Cortex of kidney (tissue), 1 donor: ENCODE data around the gene GTF3C1.

Experiments
- DNase-seq: peaks from one replicate; lab custom pipeline; 2025; lab: John Stamatoyannopoulos, UW

The GTF3C1 gene

DNA sequence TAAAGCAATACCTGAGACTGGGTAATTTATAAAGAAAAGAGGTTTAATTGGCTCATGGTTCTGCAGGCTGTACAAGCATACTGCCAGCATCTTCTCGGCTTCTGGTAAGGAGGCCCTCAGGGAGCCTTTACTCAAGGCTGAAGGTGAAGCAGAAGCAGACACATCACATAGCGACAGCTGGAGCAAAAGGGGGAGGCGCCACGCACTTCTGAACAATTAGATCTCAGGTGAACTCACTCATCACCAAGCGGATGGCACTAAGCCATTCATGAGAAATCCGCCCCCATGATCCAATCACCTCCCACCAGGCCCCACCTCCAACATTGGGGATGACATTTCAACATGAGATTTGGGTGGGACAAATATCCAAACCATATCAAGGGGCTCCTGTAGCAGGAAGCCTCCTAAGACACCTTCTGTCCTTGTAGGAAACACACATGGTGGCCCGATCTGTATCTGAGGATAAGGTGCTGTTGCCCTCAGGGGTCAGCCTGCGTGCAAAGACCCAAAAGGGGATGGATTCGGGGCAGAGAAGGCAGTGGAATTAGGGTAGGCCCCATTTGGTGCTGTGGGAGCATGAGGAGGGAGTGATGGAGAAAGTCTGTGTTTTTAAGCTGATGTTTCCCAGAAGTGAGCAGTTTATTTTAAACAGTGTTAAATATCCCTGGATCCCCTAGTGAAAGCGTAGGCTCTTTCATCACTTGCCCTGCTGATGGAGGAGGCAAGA lies 124.8 kb downstream of the GTF3C1 start:
- no peak for DNase-seq

GRCh38 chr16:27421961-27422740 lies 127.6 kb downstream of the GTF3C1 start:
- no peak for DNase-seq

DNA sequence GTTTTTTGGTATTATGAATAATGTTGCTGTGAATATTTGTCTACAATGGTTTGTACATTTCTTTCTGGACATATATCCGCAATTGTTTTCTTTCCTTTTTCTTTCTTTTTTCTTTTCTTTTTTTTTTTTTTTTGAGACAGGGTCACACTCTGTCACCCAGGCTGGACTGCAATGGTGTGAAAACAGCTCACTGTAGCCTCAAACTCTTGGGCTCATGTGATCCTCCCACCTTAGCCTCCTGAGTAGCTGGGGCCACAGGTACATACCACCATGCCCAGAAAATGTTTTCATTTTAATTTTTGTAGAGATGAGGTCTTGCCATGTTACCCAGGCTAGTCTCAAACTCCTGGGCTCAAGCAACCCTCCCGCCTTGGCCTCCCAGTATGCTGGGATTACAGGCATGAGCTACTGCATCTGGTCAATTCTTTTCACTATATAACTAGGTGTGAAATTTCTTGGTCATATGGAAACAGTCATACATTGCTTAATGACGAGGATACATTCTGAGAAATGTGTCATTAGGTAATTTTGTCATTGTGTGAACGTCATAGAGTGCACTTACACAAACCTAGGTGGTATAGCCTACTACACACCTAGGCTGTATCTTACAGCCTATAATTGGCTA lies 132.6 kb downstream of the GTF3C1 start:
- DNase-seq, result no peak

DNA sequence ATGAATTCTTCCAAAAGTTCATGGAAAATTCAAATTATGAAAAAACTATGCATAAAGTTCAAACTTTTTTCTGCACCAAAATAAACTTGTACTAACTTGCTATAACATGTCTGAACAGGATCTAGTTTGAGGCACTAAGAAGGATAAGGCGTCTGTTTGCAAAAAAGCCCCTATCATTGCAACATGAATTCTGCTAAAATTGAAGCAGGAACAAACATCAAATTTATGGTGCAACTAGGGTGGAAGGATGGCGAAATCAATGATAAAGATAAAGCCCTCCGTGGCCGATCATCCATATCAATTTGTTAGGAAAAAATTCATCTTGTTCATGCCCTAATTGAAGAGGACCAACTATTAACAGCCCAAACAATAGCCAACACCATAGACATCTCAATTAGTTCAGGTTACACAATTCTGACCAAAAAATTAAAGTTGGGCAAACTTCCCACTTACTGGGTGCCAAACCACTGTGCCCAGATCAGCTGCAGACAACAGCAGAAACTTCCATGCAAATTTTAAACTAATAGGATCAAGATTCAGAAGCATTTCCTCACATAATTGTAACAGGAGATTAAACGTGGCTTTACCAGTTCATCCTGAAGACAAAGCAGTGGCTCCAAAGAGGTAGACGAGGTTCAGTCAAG lies 134.8 kb downstream of the GTF3C1 start:
- DNase-seq, result no peak

- no peak for DNase-seq
Observed at GRCh38 chr16:27413956-27414355, 135.8 kb downstream of the GTF3C1 start.

DNA sequence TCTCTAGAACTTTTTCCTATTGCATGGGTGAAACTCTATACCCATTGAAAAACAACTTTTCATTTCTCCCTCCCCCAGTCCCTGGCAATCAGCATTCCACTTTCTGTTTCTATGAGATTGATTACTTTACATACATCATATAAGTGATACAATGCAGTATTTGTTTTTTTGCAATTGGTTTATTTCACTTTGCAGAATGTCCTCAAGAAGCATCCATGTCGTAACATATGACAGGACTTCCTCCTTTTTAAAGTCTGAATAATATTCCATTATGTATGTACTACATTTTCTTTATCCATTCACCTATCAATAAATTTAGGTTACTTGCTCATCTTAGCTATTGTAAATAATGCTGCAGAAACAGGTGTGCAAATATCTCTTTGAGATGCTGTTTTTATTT lies 139.0 kb downstream of the GTF3C1 start:
- no peak for DNase-seq
